Keratinocyte (primary cell): ENCODE results near the gene TMEM196. TPM values are rescaled to one million over a fixed set of nuclear protein-coding genes. Genes with fewer than 3 reads are reported as not detected.

Experiments
- DNase-seq: peaks from one replicate; pipeline ENCODE4 v3.0.0-alpha.2; 2011; ENCODE audit warnings: low read depth, missing footprints, low spot score
- FAIRE-seq: peaks from 2 replicates; lab custom pipeline; 2011; peaks lifted over from hg19 to GRCh38; lab: Jason Lieb, UNC
- H2AFZ ChIP-seq: 2 replicates; pipeline ENCODE4 v1.6.0; 2012; ENCODE audit warnings: low read length, control low read depth, inconsistent platforms; ENCODE audit not compliant: control insufficient read depth
- H3K27ac ChIP-seq: 2 replicates; pipeline ENCODE4 v1.5.1; 2011; ENCODE audit warnings: low read length; ENCODE audit not compliant: control insufficient read depth, insufficient read depth
- H3K27me3 ChIP-seq: 3 replicates; pipeline ENCODE4 v1.6.0; 2011; ENCODE audit warnings: low read length; ENCODE audit not compliant: control insufficient read depth, insufficient read depth; ENCODE audit errors: extremely low read depth
- H3K36me3 ChIP-seq, 2 experiments: 2 replicates in 1 of 2; 3 replicates in 1 of 2; pipeline ENCODE4 v1.5.1; 2011; ENCODE audit warnings: low read length in 2 of 2, mild to moderate bottlenecking in 1 of 2; ENCODE audit not compliant: control insufficient read depth in 2 of 2, insufficient read depth in 2 of 2; ENCODE audit errors: extremely low read depth in 1 of 2
- H3K4me1 ChIP-seq: 3 replicates; pipeline ENCODE4 v1.5.1; 2011; ENCODE audit warnings: low read length; ENCODE audit not compliant: control insufficient read depth, insufficient read depth; ENCODE audit errors: extremely low read depth
- H3K4me2 ChIP-seq: 3 replicates; pipeline ENCODE4 v1.6.0; 2011; ENCODE audit warnings: low read depth, low read length; ENCODE audit not compliant: control insufficient read depth, insufficient read depth; ENCODE audit errors: extremely low read depth
- H3K4me3 ChIP-seq, 3 experiments: fragments of 200-600 bp in 1 of 3; sonication (generic) in 1 of 3; 2 replicates in 2 of 3; 3 replicates in 1 of 3; pipeline ENCODE4 v1.5.1; 2011 to 2016; ENCODE audit warnings: low read length in 3 of 3, mild to moderate bottlenecking in 3 of 3, control low read depth in 2 of 3, inconsistent platforms in 1 of 3, low read depth in 1 of 3, mixed read lengths in 1 of 3, mixed run types in 1 of 3, moderate library complexity in 1 of 3; ENCODE audit not compliant: control insufficient read depth in 2 of 3, insufficient read depth in 2 of 3; ENCODE audit errors: extremely low read depth in 1 of 3
- H3K79me2 ChIP-seq: 2 replicates; pipeline ENCODE4 v1.6.0; 2012; ENCODE audit warnings: low read length; ENCODE audit not compliant: control insufficient read depth, insufficient read depth
- H3K9ac ChIP-seq: 3 replicates; pipeline ENCODE4 v1.6.0; 2011; ENCODE audit warnings: low read length; ENCODE audit not compliant: control insufficient read depth, insufficient read depth; ENCODE audit errors: extremely low read depth
- H3K9me1 ChIP-seq: 3 replicates; pipeline ENCODE4 v1.6.0; 2011; ENCODE audit warnings: low read length; ENCODE audit not compliant: control insufficient read depth, insufficient read depth; ENCODE audit errors: extremely low read depth
- H3K9me3 ChIP-seq: 2 replicates; pipeline ENCODE4 v1.5.1; 2012; ENCODE audit warnings: low read depth, low read length; ENCODE audit not compliant: control insufficient read depth
- H4K20me1 ChIP-seq: 3 replicates; pipeline ENCODE4 v1.6.0; 2011; ENCODE audit warnings: low read length; ENCODE audit not compliant: control insufficient read depth, insufficient read depth; ENCODE audit errors: extremely low read depth
- CTCF ChIP-seq, 3 experiments: IDR thresholded peaks in 1 of 3; conservative IDR thresholded peaks in 1 of 3; optimal IDR thresholded peaks in 1 of 3; 2 replicates in 2 of 3; 3 replicates in 1 of 3; pipeline versions ENCODE3 to v1.5.1; 2011; ENCODE audit warnings: low read length in 3 of 3, mild to moderate bottlenecking in 3 of 3, moderate library complexity in 2 of 3, control low read depth in 1 of 3, inconsistent platforms in 1 of 3; ENCODE audit not compliant: insufficient read depth in 2 of 3; ENCODE audit errors: extremely low read depth in 1 of 3
- EZH2 ChIP-seq: IDR thresholded peaks from one replicate; pipeline ENCODE4 v1.6.1; 2012; ENCODE audit warnings: inconsistent platforms, mild to moderate bottlenecking, low read length, moderate library complexity
- dilution Hi-C: fragments of 300-500 bp; cut with MboI; formaldehyde crosslinking; loops from one replicate; pipeline ENCODE4 v1.7.0; 2020; ENCODE audit warnings: low sequenced_read_pairs; ENCODE audit not compliant: extremely low pct_ligation_motif_present
- polyA plus RNA-seq, 5 experiments: library from polyadenylated mRNA; depleted of rRNA in 3 of 5; stranded (reverse) in 3 of 5; stranded (forward) in 1 of 5; unstranded in 1 of 5; fragments of >200 nt; gene quantifications; 1 replicate in 1 of 5; 2 replicates in 3 of 5; 3 replicates in 1 of 5; pipeline versions ENCODE4 v1.2.1 to v1.2.3, GENCODE V29; 2011 to 2012; ENCODE audit warnings: missing spikeins in 2 of 5, low read depth in 1 of 5, low replicate concordance in 1 of 5

The TMEM196 gene
- polyA plus RNA-seq, 1 donor (not counting 4 experiments of a cell fraction or from before 2014, with no cell fraction given), result not detected

DNA sequence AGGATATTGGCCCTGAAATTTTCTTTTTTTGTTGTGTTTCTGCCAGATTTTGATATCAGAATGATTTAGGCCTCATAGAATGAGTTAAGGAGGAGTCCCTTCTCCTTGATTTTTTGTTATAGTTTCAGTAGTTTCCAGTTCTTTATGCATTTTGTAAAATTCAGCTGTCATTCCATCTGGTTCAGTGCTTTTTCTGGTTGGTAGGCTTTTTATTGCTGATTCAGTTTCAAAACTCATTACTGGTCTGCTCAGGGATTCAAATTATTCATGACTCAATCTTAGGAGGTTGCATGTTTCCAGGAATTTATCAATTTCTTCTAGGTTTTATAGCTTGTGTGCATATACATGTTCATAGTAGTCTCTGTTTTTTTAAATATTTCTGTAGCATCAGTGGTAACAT is 10.1 kb upstream of the TMEM196 start:
- TF ChIP-seq CTCF (optimal IDR thresholded peaks at IDR 0.05 in 1 of 3, IDR thresholded peaks at IDR 0.05 in 1 of 3, conservative IDR thresholded peaks at IDR 0.05 in 1 of 3; ENCODE audit: extremely low read depth in 1 of 3, insufficient read depth in 2 of 3, low read length in 3 of 3) (no peak), EZH2 (no peak)
- Histone ChIP-seq H3K79me2 (no peaks in the 10 kb centered on the region), H3K4me2 (no peak overlapping the region), H3K9me3 (no peaks in the 10 kb centered on the region), H2AFZ (no peak overlapping the region), H3K4me1 (no peaks in the 10 kb centered on the region), H3K9ac (no peak overlapping the region), H3K36me3 (no peaks in the 10 kb centered on the region), H3K27ac (no peak overlapping the region), H3K27me3 (no peaks in the 10 kb centered on the region), H3K9me1 (no peaks in the 10 kb centered on the region), H4K20me1 (no peaks in the 10 kb centered on the region), H3K4me3 (no peak overlapping the region)
- no peak for FAIRE-seq
- dilution Hi-C loops, result no loop called here
- DNase-seq, result no peak

DNA sequence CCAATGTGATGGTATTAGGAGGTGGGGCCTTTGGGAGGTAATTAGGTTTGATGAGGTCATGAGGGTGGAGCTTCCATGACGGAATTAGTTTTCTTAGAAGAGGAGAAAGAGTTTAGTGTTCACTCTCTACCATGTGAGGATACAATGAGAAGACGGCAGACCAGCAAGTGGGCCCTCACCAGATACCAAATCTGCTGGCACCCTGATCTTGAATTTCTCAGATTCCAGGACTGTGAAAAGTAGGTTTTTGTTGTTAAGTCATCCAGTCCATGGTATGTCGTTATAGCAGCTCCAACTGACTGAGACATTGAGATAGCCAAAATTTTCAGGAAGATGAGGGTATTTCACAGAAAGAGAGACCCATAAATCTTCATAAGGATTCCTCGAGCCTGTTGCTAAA is 3.6 kb upstream of the TMEM196 start:
- Histone ChIP-seq H2AFZ (no peak overlapping the region), H3K36me3 (no peaks in the 10 kb centered on the region), H3K4me1 (peaks cover 10% of the 10 kb centered on the region), H3K79me2 (no peaks in the 10 kb centered on the region), H3K9me3 (no peaks in the 10 kb centered on the region), H3K4me2 (no peak overlapping the region), H4K20me1 (no peaks in the 10 kb centered on the region), H3K9me1 (no peaks in the 10 kb centered on the region), H3K9ac (no peak overlapping the region), H3K27me3 (peaks cover 19% of the 10 kb centered on the region), H3K4me3 (no peak overlapping the region), H3K27ac (no peak overlapping the region)
- dilution Hi-C loops, result no loop called here
- DNase-seq (no peak), FAIRE-seq (no peak)
- TF ChIP-seq EZH2, result no peak
- TF ChIP-seq CTCF (optimal IDR thresholded peaks at IDR 0.05 in 1 of 3, IDR thresholded peaks at IDR 0.05 in 1 of 3, conservative IDR thresholded peaks at IDR 0.05 in 1 of 3; ENCODE audit: extremely low read depth in 1 of 3, insufficient read depth in 2 of 3, low read length in 3 of 3), result no peak
